Fibroblast of skin of right quadriceps (primary cell): Measurements from ENCODE around the gene GPR142.

ENCODE experiments used
- DNase-seq: peaks from one replicate; pipeline ENCODE4 v3.0.0-alpha.2; 2013

The GPR142 gene

DNA sequence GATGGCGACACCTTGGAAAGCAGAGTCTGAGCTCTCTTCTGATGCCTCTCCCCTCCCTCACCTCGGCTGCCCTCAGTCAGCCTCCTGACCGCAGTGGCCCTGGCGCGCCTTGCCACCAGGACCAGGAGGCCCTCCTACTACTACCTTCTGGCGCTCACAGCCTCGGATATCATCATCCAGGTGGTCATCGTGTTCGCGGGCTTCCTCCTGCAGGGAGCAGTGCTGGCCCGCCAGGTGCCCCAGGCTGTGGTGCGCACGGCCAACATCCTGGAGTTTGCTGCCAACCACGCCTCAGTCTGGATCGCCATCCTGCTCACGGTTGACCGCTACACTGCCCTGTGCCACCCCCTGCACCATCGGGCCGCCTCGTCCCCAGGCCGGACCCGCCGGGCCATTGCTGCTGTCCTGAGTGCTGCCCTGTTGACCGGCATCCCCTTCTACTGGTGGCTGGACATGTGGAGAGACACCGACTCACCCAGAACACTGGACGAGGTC, 4.4 kb downstream of the GPR142 start:
- no peak for DNase-seq

- no peak for DNase-seq
Observed at GRCh38 chr17:74372426-74372825, 5.1 kb downstream of the GPR142 start.

DNA sequence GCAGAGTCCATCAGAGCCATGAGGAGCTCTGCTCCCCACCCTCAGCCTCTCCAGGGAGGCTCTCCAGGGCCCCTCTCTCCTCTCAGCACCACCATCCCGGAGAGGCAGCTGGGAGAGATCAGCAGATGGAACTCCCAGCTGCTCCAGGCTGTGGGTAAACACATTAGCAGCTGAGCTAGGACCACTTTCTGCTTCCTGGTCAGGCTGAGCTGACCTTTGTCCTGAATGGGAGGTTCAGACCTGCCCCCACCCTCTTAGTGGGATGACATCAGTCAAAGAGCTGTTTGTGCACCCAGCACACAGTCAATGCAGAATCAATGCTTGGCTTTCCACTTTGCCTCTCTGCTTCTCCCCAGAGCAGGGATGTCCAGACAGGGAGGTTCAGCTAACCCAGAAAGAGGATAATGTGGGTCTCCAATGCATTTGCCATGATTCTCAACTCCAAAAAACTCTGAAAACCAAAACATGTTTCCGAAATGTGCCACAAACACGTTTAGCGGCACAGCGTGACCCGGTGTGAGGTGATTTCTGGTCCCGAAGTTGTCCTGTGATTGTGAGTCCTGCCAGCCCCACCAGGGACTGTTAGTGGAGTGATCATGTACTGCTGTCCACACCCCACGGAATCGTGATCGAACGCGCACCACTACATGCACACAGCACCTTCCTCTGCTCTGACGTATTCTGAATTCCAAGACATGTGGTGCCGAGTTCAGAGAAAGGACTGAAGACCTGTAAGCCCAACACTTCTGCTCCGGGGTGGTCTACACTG, 6.7 kb downstream of the GPR142 start:
- no peak for DNase-seq

DNA sequence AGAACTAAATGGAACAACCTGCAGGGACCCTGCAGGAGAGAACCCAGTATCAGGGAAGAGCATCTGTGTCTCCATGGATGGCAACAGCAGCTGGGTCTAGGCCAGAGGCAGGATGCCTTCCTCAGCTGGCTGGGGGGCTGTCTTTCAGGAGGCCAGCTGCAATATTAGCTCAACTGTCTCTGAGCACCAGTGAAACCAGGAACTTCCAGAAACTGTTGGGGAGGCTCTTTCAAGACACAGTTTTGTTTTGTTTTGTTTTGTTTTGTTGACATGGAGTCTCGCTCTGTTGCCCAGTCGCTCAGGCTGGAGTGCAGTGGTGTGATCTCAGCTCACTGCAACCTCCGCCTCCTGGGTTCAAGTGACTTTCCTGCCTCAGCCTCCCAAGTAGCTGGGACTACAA, 7.6 kb downstream of the GPR142 start:
- no peak for DNase-seq

- DNase-seq: peak; percentile 69
Observed at GRCh38 chr17:74379495-74380085, 12.3 kb downstream of the GPR142 start.

GRCh38 chr17:74380086-74380958, 13.0 kb downstream of the GPR142 start:
- no peak for DNase-seq

DNA sequence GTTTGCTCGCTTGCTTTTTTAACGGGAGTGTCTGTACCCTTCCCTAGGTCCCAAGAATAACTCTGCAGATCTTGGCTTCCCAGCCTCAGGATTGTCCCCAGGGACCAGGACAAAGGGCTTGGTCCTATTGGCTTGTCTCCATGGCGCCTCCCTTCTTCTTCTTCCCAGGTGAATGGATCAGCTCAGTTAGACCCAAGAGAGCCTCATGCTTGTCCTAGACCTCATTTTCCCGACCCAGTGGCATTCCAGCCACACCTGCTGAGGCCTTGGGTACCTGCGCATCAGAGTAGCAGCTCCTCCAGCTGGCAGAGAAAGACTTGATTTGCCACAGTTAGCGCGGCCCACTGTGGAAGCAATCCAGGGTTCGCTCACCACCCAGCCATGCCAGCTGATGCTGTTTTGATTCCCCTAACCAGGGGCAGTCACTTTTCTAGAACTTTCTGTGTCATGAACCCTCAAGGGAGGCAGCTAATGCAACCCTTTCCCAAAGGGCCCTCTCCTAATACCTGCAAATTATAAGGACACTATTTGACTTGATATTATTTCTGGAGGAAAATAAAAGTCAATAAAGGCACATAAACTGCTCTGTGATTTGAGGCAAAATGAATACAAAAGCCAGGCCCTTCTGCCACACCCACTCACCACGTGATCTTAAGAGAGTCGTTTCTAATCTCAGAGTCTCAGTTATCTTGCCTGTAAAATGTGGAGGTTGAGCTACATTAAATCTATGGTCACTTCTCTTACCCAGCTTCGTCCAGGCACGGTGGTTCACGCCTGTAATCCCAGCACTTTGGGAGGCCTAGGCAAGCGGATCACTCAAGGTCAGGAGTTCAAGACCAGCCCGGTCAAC, 13.9 kb downstream of the GPR142 start:
- DNase-seq: no peak

GRCh38 chr17:74383141-74383540, 15.8 kb downstream of the GPR142 start:
- no peak for DNase-seq

DNA sequence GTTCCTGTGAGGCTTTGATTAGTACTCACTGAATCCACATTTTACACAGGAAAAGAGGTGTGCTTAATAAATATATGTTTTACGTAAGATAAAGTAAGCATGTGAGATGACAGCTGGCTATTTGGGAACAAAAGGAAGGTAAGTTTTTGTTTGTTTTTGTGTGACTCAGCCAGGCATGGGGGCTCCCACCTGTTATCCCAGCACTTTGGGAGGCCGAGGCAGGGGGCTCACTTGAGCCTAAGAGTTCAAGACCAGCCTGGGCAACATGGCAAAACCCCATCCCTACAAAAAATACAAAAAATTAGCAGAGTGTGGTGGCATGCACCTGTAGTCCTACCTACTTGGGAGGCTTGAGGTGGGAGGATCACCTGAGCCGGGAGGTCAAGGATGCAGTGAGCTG, 17.9 kb downstream of the GPR142 start:
- DNase-seq: no peak

DNA sequence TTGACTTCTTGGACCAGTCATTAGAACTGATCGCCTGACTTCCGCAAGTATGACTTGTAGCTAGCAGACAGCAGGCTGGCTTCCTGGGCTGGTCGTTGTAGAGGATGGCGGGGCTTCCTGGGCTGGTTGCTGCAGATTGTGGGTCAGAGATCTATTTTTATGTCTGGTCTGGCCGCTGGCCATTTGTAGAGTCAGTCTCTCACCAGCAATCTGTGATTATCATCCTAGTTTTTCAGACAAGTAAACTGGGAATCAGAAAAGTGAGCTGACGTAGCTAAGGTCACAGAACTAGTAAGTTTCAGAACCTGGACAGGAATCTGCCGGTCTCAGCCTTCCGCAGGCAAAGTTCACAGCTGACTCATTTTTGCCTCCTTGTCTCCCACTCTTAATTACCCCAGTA, 19.1 kb downstream of the GPR142 start:
- no peak for DNase-seq

DNA sequence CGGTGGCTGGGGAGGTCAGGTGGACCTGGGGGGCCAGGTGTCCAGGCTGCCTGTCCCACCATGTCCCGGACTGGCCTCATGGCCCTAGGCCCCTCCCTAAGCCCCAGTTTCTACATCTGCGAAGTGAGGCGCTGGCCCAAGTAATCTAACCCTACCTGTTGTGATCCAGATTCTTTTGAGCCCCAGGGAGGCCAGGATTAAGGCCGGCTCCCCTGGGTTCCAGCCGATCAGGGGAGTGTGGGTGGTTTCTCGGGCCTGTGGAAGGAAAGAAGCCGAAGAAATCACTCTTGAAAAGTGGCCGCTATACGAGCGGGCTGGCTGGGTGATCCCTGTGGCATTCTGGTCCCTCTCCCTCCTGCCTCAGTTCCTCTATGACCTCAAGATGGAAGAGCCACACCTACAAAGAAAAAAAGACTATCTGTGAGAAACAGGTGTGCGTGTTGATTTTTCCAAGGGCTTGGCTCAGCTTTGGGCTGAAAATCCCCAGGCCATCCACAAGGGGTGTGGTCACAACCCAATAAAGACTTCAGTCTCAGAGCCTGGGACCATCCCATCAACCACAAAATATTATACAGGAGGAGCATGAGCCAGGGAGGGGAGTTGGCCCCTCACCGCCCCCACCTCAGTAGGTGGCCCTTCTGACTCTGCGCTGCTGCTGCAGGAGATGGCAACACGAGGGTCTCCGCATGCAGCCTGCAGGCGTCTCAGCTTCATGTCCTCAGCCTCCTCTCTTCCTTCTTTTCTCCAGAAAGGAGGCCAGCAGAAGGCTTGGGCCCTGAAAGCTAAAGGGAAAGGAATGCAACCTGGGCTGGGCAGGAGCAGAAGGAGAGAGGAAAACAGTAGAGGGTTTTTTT, 20.3 kb downstream of the GPR142 start:
- no peak for DNase-seq

GRCh38 chr17:74389084-74389753, 21.9 kb downstream of the GPR142 start:
- no peak for DNase-seq

- DNase-seq: no peak
Observed at GRCh38 chr17:74389937-74390679, 22.8 kb downstream of the GPR142 start.

DNA sequence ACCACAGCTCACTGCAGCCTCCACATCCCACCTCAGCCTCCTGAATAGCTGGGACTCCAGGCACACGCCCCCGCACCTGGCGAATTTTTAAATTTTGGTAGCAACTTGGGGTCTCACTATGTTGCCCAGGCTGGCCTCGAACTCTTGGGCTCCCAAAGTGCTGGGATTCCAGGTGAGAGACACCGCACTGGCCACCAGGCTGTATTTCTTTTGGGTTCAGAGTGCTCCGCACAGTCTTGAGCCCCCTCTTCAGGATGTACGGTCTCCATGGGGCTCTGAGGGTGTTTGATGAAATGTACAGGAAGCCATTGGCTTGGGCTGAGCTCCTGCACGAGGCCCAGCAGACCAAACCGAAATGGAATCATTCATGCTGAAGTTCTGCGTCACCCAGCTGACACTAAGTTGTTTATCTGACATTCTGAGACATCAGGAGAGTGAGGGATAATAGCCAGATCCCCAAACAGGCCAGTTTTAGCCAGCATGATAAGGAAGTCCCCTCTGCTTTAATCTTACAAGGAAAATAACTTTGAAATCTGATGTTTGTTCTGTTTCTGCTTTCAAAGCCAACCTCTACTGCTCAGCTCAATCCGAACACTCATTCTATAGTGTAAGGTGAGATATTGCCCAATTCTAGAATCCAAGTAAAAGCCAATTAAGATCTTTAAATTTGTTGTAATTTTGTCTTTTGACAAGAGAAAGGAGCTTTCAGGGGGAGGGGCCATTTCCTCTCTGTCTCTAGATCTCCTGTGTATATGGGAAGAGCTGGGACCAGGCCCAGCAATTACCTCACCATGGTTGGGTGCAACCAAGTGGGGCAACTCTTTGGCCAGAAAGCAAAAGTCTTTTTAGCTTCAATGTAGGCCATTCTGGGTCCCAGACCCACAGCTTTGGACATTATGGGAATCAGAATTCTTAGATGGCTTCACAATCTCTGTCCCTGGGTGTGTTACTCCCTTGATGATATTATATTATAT, 23.7 kb downstream of the GPR142 start:
- DNase-seq: no peak

GRCh38 chr17:74391771-74392170, 24.5 kb downstream of the GPR142 start:
- DNase-seq: no peak

- DNase-seq: no peak
Observed at GRCh38 chr17:74392848-74393247, 25.5 kb downstream of the GPR142 start.

DNA sequence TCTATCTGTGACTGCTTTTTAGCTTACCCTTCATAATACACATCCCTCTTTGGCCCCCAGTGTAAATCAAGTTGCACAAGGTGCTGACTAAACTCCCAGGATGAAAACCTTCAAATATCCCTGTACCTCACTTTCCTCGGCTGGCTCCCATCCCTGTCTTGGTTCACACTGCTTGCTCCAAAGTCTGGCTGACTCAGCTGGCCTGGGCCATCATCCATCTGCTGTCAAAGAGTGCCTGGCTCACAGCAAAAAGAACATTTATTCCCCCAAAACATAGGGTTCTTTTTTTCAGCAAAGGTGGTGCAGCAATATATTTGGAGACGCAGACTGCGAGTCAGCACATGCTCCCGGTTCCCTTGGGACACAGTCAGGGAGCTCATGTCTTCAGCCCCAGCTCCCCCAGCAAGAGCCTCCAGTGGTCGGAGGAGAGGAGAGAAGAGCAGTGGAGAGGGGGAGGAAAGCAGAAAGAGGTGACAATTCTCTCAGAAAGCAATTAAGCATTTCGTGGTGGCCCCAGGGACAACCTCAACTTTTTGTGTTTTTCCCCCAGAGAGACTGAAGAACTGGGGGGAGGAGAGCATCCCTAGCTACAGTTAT, 26.1 kb downstream of the GPR142 start:
- peak; percentile 20 for DNase-seq

DNA sequence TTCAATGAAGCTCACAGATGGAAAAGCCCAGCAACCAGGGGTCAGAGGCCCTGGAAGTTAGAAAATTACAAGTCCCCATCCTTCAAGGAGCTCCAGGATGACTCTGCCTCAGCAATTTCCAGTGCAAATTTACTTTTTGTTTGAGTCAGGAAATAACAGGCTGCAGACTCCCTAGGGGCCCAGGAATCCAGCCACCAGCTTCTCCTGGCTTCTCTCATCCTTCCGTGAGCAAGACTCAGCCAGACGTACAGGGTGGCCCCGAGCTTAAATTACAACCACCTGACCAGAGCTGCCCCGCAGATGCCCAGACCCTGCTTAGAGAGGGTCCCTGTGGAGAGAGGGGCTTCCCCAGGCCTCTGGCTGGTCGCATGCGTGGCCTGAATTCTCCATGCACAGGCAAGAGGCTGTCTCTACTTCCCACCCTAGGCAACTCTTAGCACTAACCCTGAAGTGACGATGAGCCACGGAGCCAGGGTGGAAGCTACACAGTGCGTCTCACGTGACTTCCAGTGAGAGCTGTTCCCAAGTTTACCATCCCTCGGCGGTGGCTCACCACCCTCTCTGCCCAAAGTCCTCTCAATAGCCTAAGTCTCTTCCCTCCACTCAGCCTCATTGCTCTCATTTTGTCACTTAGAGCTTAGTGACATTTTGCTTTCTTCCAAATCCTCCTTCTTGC, 27.1 kb downstream of the GPR142 start:
- no peak for DNase-seq
